HepG2 (cell line): ENCODE data around the gene MYL6B. TPM values are rescaled to one million over a fixed set of nuclear protein-coding genes. Genes with fewer than 3 reads are reported as not detected.

Experiments
- ATF1 ChIP-seq: IDR thresholded peaks from 2 replicates; pipeline ENCODE4 v1.6.1; 2016; ENCODE audit warnings: mild to moderate bottlenecking, control low read depth
- ATF3 ChIP-seq: sonication (generic); formaldehyde crosslinking; IDR thresholded peaks from 2 replicates; pipeline ENCODE4 v1.4.0; 2020; ENCODE audit warnings: missing genetic modification reagents
- FOXC1 ChIP-seq: sonication (generic); formaldehyde crosslinking; IDR thresholded peaks from 2 replicates; pipeline ENCODE4 v1.8.0; 2022; ENCODE audit warnings: mild to moderate bottlenecking, missing genetic modification reagents, borderline replicate concordance
- HMGXB4 ChIP-seq, 2 experiments: sonication (generic) in 1 of 2; formaldehyde crosslinking in 1 of 2; IDR thresholded peaks; 2 replicates each; pipeline versions ENCODE4 v1.4.0 to v1.6.1; 2018 to 2020; ENCODE audit warnings: missing genetic modification reagents in 2 of 2, borderline replicate concordance in 1 of 2, low read depth in 1 of 2, mild to moderate bottlenecking in 1 of 2, missing biosample characterization in 1 of 2
- NKX3-1 ChIP-seq: sonication (generic); formaldehyde crosslinking; IDR thresholded peaks from 2 replicates; pipeline ENCODE4 v1.5.0; 2020; ENCODE audit warnings: missing genetic modification reagents
- NPAS2 ChIP-seq: sonication (generic); formaldehyde crosslinking; IDR thresholded peaks from 2 replicates; pipeline ENCODE4 v1.8.0; 2022; ENCODE audit warnings: mild to moderate bottlenecking, missing genetic modification reagents, borderline replicate concordance
- NRL ChIP-seq: sonication (generic); formaldehyde crosslinking; IDR thresholded peaks from 2 replicates; pipeline ENCODE4 v1.5.0; 2020; ENCODE audit warnings: missing genetic modification reagents, mild to moderate bottlenecking, moderate library complexity, borderline replicate concordance
- PATZ1 ChIP-seq: sonication (generic); formaldehyde crosslinking; IDR thresholded peaks from 2 replicates; pipeline ENCODE4 v1.4.0; 2020; ENCODE audit warnings: missing genetic modification reagents
- PPARG ChIP-seq: conservative IDR thresholded peaks from 2 replicates; pipeline ENCODE4 v1.6.1; 2016; ENCODE audit warnings: missing biosample characterization, missing genetic modification reagents
- ZNF136 ChIP-seq: sonication (generic); formaldehyde crosslinking; IDR thresholded peaks from 2 replicates; pipeline ENCODE4 v1.8.1; 2022; ENCODE audit warnings: low read depth, mild to moderate bottlenecking, moderate library complexity, missing genetic modification reagents
- ZNF567 ChIP-seq: sonication (generic); formaldehyde crosslinking; IDR thresholded peaks from 2 replicates; pipeline ENCODE4 v1.8.1; 2023; ENCODE audit warnings: mild to moderate bottlenecking, missing genetic modification reagents, borderline replicate concordance
- ZNF598 ChIP-seq: sonication (generic); formaldehyde crosslinking; IDR thresholded peaks from 2 replicates; pipeline ENCODE4 v1.5.1; 2020; ENCODE audit warnings: mild to moderate bottlenecking, missing genetic modification reagents, borderline replicate concordance
- ZNF646 ChIP-seq: sonication (generic); formaldehyde crosslinking; IDR thresholded peaks from 2 replicates; pipeline ENCODE4 v1.9.0; 2021; ENCODE audit warnings: mild to moderate bottlenecking, missing genetic modification reagents
- ZNF691 ChIP-seq: sonication (generic); formaldehyde crosslinking; IDR thresholded peaks from 2 replicates; pipeline ENCODE4 v1.4.0; 2020; ENCODE audit warnings: missing genetic modification reagents, low read depth, mild to moderate bottlenecking, borderline replicate concordance
- polyA plus RNA-seq, 8 experiments: library from polyadenylated mRNA; depleted of rRNA in 3 of 8; stranded (reverse) in 7 of 8; unstranded in 1 of 8; fragments of >200 nt; fragmentation: Illumina TruSeq in 4 of 8; extraction: Trizol in 4 of 8; gene quantifications; 2 replicates each; pipeline versions ENCODE4 v1.2.1 to v1.2.3, GENCODE V29; 2011 to 2016; ENCODE audit warnings: low read depth in 4 of 8, missing spikeins in 1 of 8, mixed read lengths in 1 of 8; ENCODE audit not compliant: insufficient read depth in 1 of 8
- total RNA-seq, 5 experiments: library from RNA; depleted of rRNA; stranded (reverse); fragments of >200 nt; fragmentation: Illumina TruSeq; extraction: Trizol; gene quantifications; 2 replicates each; pipeline ENCODE4 v1.2.3, GENCODE V29; 2016; ENCODE audit warnings: low read depth in 1 of 5

MYL6B gene
- total and polyA plus RNA-seq, 2 of the 13 experiments (the other 11 are each of a cell fraction or from before 2014, with no cell fraction given) = 75.7 to 88.7 TPM

- TF ChIP-seq PATZ1 (CRISPR knock-in tag) = peak; percentile 50; the same call in 1 of the 2 replicates
- 0 out of 2 replicates have a peak, but pooled peaks have one; percentile 22 for TF ChIP-seq ATF3 (CRISPR knock-in tag)
- TF ChIP-seq PPARG (CRISPR knock-in tag) = peak; percentile 66
- TF ChIP-seq HMGXB4 (CRISPR knock-in tag; IDR thresholded peaks at IDR 0.05; ENCODE audit: borderline replicate concordance in 1 of 2, low read depth in 1 of 2) = peak; percentile 89 to 93
- TF ChIP-seq ZNF691 (CRISPR knock-in tag) = peak; percentile 80; the same call in 1 of the 2 replicates
- peak; percentile 94 for TF ChIP-seq FOXC1
- peak; percentile 92; the same call in 1 of the 2 replicates for TF ChIP-seq ZNF136 (CRISPR knock-in tag)
- TF ChIP-seq ZNF598 = peak; percentile 82; the same call in 1 of the 2 replicates
- no peak for TF ChIP-seq ZNF646 (CRISPR knock-in tag)
- peak; percentile 77 for TF ChIP-seq ATF1 (CRISPR knock-in tag)
- peak; percentile 29; the same call in 1 of the 2 replicates for TF ChIP-seq ZNF567
- no peak for TF ChIP-seq NPAS2 (CRISPR knock-in tag)
- no peak; the same call in 1 of the 2 replicates for TF ChIP-seq NKX3-1 (CRISPR knock-in tag)
- TF ChIP-seq NRL (CRISPR knock-in tag) = peak; percentile 77
Measured at GRCh38 chr12:56104109-56104814, 48.1 kb upstream of the MYL6B start, which contains the start of gene PA2G4 (continued).
